ENCODE measurements around the gene MACF1.

DNA sequence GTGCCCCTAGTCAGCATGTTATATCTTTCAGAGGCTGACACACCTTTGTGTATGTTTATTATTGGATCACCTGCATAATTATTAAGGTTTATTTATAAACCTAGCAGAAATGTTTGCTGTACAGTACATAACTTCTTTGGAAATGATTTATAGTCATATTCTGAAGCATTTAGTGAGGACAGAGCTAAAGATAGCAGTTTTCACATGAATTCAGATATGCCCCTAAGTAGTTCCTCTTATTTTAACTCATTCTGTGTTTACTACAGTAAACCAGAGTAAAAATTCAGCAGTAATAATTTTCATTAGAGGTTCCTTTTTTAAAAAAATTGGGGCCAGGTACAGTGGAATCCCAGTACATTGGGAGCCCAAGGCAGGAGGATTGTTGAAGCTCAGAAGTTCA is 265.5 kb downstream of the MACF1 start:
- TF ChIP-seq CTCF (conservative IDR thresholded peaks at IDR 0.05; ENCODE audit: low read depth, low read length) (no peak), EZH2 (IDR thresholded peaks at IDR 0.05; ENCODE audit: borderline replicate concordance, low read depth, low read length, poor library complexity, severe bottlenecking) (no peak)

Measured in A673 (cell line).